B cell (primary cell): ENCODE data around the gene CST6. TPM values are rescaled to one million over a fixed set of nuclear protein-coding genes. Genes with fewer than 3 reads are reported as not detected.

Experiments used
- ATAC-seq: fragments of 200-7000 bp; cut with Tn5 transposase; one replicate; pipeline ENCODE4 v1.10.0; 2021; ENCODE audit warnings: low read depth, mild to moderate bottlenecking, moderate number of reproducible peaks, moderate library complexity
- CTCF ChIA-PET: fragments of 350-600 bp; sonication (Branson Sonifier 250); formaldehyde crosslinking; loops from one replicate; lab custom pipeline; 2021; ENCODE audit warnings: antibody characterized with exemption, inconsistent platforms; lab: Charles Lee
- POLR2A ChIA-PET: fragments of 350-600 bp; sonication (Branson Sonifier 250); formaldehyde crosslinking; loops from one replicate; lab custom pipeline; 2021; ENCODE audit warnings: antibody characterized with exemption; lab: Charles Lee
- DNase-seq: peaks from one replicate; pipeline ENCODE4 v3.0.0; 2013
- H2AFZ ChIP-seq: 2 replicates; pipeline ENCODE4 v1.6.1; 2012; ENCODE audit warnings: mild to moderate bottlenecking, low read depth, low read length; ENCODE audit not compliant: insufficient read depth, poor library complexity, severe bottlenecking
- H3K27ac ChIP-seq, 2 donors: 1 replicate in 1 of 2; 2 replicates in 1 of 2; pipeline ENCODE4 v1.5.1; 2012 to 2013; ENCODE audit warnings: low read length in 2 of 2, mild to moderate bottlenecking in 2 of 2, moderate library complexity in 1 of 2
- H3K27me3 ChIP-seq, 4 experiments: fragments of 200-600 bp in 1 of 4; sonication (generic) in 1 of 4; replicated peaks in 1 of 4; 1 replicate in 2 of 4; 2 replicates in 2 of 4; pipeline versions ENCODE4 v1.6.1 to v1.7.0; 2013 to 2016; ENCODE audit warnings: low read length in 3 of 4, mild to moderate bottlenecking in 2 of 4, mixed read lengths in 1 of 4, moderate library complexity in 1 of 4; ENCODE audit not compliant: insufficient read depth in 4 of 4, control insufficient read depth in 3 of 4; ENCODE audit errors: control extremely low read depth in 1 of 4
- H3K36me3 ChIP-seq, 2 experiments: replicated peaks in 1 of 2; 1 replicate in 1 of 2; 2 replicates in 1 of 2; pipeline versions ENCODE4 v1.6.1 to v1.7.1; 2013; ENCODE audit warnings: low read length in 1 of 2; ENCODE audit not compliant: insufficient read depth in 2 of 2, control insufficient read depth in 1 of 2; ENCODE audit errors: control extremely low read depth in 1 of 2, extremely low read depth in 1 of 2
- H3K4me1 ChIP-seq, 2 donors: fragments of 200-600 bp in 1 of 2; sonication (generic) in 1 of 2; 1 replicate in 1 of 2; 2 replicates in 1 of 2; pipeline versions ENCODE4 v1.5.1 to v1.6.1; 2013 to 2017; ENCODE audit warnings: low read length in 2 of 2; ENCODE audit not compliant: control insufficient read depth in 2 of 2, insufficient read depth in 2 of 2
- H3K4me2 ChIP-seq: replicated peaks from 2 replicates; pipeline ENCODE3; 2012; ENCODE audit warnings: mild to moderate bottlenecking, low read depth, low read length; ENCODE audit not compliant: poor library complexity, severe bottlenecking
- H3K4me3 ChIP-seq, 5 experiments: fragments of 200-600 bp in 1 of 5; sonication (generic) in 1 of 5; 1 replicate in 3 of 5; 2 replicates in 2 of 5; pipeline versions ENCODE4 v1.5.1 to v1.7.0; 2011 to 2016; ENCODE audit warnings: low read length in 4 of 5, mild to moderate bottlenecking in 4 of 5, low read depth in 2 of 5, control low read depth in 1 of 5, moderate library complexity in 1 of 5; ENCODE audit not compliant: insufficient read depth in 1 of 5; ENCODE audit errors: control extremely low read depth in 1 of 5, extremely low read depth in 1 of 5
- H3K79me2 ChIP-seq: fragments of 200-600 bp; sonication (generic); one replicate; pipeline ENCODE4 v1.6.0; 2016; ENCODE audit warnings: low read length; ENCODE audit not compliant: control insufficient read depth, insufficient read depth
- H3K9ac ChIP-seq: fragments of 200-600 bp; sonication (generic); 2 replicates; pipeline ENCODE4 v1.6.1; 2017; ENCODE audit warnings: mild to moderate bottlenecking, low read length, moderate library complexity
- H3K9me3 ChIP-seq, 3 donors: one replicate each; pipeline versions ENCODE4 v1.6.1 to v1.7.1; 2013; ENCODE audit warnings: low read length in 2 of 3; ENCODE audit not compliant: control insufficient read depth in 2 of 3, insufficient read depth in 1 of 3; ENCODE audit errors: control extremely low read depth in 1 of 3
- H4K20me1 ChIP-seq: 2 replicates; pipeline ENCODE4 v1.6.0; 2012; ENCODE audit warnings: mild to moderate bottlenecking, low read length; ENCODE audit not compliant: insufficient read depth, control insufficient read depth, poor library complexity, severe bottlenecking
- H3K27ac Mint-ChIP-seq: one replicate; pipeline ENCODE4 v1.8.0; 2021; ENCODE audit warnings: mixed read lengths
- H3K27me3 Mint-ChIP-seq: one replicate; pipeline ENCODE4 v1.8.0; 2021; ENCODE audit warnings: mixed read lengths
- H3K4me1 Mint-ChIP-seq: one replicate; pipeline ENCODE4 v1.8.0; 2021; ENCODE audit warnings: mixed read lengths
- H3K4me3 Mint-ChIP-seq: one replicate; pipeline ENCODE4 v1.8.0; 2021; ENCODE audit warnings: mixed read lengths
- H3K9me3 Mint-ChIP-seq: one replicate; pipeline ENCODE4 v1.8.0; 2022; ENCODE audit warnings: mixed read lengths; ENCODE audit not compliant: insufficient read depth
- CTCF ChIP-seq: fragments of 200-600 bp; IDR thresholded peaks from one replicate; pipeline ENCODE4 v1.8.0; 2022; ENCODE audit warnings: antibody characterized with exemption, mild to moderate bottlenecking
- EZH2 ChIP-seq: IDR thresholded peaks from 2 replicates; pipeline ENCODE4 v1.6.1; 2012; ENCODE audit warnings: borderline replicate concordance, low read depth, mild to moderate bottlenecking, moderate library complexity, low read length; ENCODE audit not compliant: insufficient read depth, poor library complexity, severe bottlenecking
- whole genome bisulfite sequencing: methylation state at CpG from one replicate; pipeline ENCODE4 v1.1.5; 2013; ENCODE audit warnings: missing lambda C conversion rate; ENCODE audit not compliant: insufficient coverage; 5-methylcytosine and 5-hydroxymethylcytosine counted together
- intact Hi-C: fragments of 100-400 bp; cut with micrococcal nuclease; formaldehyde crosslinking; loops from one replicate; pipeline ENCODE4 v1.10.0; 2022
- polyA plus RNA-seq: library from polyadenylated mRNA; depleted of rRNA; stranded (reverse); fragments of >200 nt; gene quantifications from 2 replicates; pipeline ENCODE4 v1.2.3, GENCODE V29; 2012
- total RNA-seq, 2 donors: library from RNA; stranded (reverse); fragments of 120-200 nt in 1 of 2; gene quantifications; 1 replicate in 1 of 2; 2 replicates in 1 of 2; pipeline versions ENCODE4 v1.2.3 to v1.2.4, GENCODE V29; 2013 to 2022

CST6 gene
- total and polyA plus RNA-seq, 2 donors (not counting 1 experiment from before 2014, with no cell fraction given), result not detected

GRCh38 chr11:66020618-66021357 is 9.0 kb downstream of the CST6 start:
- H3K27me3 ChIP-seq, result peaks cover 0 to 9% (median 4%) of the 10 kb centered on the region in 4 experiments
- H3K27ac Mint-ChIP-seq, result no peak overlapping the region
- H3K27me3 Mint-ChIP-seq, result peaks cover 4% of the 10 kb centered on the region
- peaks cover 7% of the 10 kb centered on the region in 2 donors for H3K4me1 ChIP-seq
- peaks cover 5% of the 10 kb centered on the region for H3K4me1 Mint-ChIP-seq
- ChIA-PET POLR2A (interaction anchor here (0.6 kb wide), 1 partner anchor 134 kb away, joined by 10 read pairs; no protein-coding TSS in a partner anchor), CTCF (interaction anchor here (1.2 to 1.9 kb wide), 3 partner anchors 136 to 201 kb away, joined by 3 to 13 read pairs (median 4); partner anchors contain the start of gene MUS81)
- no peak overlapping the region for H3K4me2 ChIP-seq
- 68% methylated on average over 18 of the region's 25 CpGs for WGBS
- intact Hi-C loops, result no loop called here
- no peak overlapping the region for H3K4me3 Mint-ChIP-seq
- no peaks in the 10 kb centered on the region for H3K9me3 Mint-ChIP-seq
- H3K36me3 ChIP-seq, result no peaks in the 10 kb centered on the region
- no peak overlapping the region for H3K27ac ChIP-seq
- DNase-seq (no peak), ATAC-seq (no peak)
- no peaks in the 10 kb centered on the region for H3K79me2 ChIP-seq
- no peak for TF ChIP-seq EZH2
- TF ChIP-seq CTCF, result no peak
- H3K4me3 ChIP-seq, result no peak overlapping the region
- H2AFZ ChIP-seq, result no peak overlapping the region
- no peak overlapping the region for H3K9ac ChIP-seq
- no peaks in the 10 kb centered on the region for H3K9me3 ChIP-seq
- no peaks in the 10 kb centered on the region for H4K20me1 ChIP-seq
